LNCAP (cell line): ENCODE results near the gene HOXB4.

Experiments used
- TF ChIP-seq, protein P1 (sequence below): fragments of 450-650 bp; IDR thresholded peaks from 2 replicates; pipeline ENCODE4 v1.5.1; 2017; ENCODE audit warnings: mild to moderate bottlenecking

Gene HOXB4

DNA sequence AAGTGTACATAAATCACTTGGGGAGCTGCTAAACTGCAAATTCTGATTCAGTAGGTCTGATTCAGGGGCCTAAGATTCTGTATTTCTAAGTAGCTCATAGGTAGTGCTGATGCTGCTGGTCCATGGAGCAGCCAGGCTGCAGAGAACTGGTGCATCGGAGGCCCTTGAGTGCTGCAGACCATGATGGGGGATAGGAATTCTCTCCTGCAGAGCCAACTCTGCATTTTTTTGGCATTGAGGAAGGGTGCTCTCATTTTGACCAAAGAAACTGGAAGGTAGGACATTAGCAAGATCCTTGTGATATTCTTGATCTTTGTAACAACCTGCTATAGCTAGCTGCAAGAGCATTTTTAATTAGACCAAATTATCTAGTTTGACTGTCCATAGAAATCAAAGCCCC is 37.9 kb downstream of the HOXB4 start:
- TF ChIP-seq, protein P1, sequence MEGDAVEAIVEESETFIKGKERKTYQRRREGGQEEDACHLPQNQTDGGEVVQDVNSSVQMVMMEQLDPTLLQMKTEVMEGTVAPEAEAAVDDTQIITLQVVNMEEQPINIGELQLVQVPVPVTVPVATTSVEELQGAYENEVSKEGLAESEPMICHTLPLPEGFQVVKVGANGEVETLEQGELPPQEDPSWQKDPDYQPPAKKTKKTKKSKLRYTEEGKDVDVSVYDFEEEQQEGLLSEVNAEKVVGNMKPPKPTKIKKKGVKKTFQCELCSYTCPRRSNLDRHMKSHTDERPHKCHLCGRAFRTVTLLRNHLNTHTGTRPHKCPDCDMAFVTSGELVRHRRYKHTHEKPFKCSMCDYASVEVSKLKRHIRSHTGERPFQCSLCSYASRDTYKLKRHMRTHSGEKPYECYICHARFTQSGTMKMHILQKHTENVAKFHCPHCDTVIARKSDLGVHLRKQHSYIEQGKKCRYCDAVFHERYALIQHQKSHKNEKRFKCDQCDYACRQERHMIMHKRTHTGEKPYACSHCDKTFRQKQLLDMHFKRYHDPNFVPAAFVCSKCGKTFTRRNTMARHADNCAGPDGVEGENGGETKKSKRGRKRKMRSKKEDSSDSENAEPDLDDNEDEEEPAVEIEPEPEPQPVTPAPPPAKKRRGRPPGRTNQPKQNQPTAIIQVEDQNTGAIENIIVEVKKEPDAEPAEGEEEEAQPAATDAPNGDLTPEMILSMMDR, result no peak

DNA sequence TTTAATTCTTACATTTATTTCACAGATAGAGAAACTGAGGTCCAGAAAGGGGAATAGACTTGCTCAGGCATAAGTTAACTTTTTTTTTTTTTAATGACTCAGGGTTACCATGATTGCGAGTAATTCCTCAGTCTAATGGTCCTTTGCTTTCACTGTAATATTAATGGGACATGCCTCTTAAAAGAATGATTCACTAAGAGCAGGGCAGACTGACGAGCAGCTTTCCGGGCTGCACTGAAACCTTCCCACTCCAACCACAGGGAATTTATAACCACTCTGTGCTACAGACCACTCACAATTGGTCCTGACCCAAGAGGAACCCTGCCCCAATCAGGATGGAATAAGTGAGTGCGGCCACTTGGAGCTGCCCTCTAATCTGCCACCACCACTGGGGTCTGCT is 39.0 kb downstream of the HOXB4 start:
- TF ChIP-seq, protein P1, result no peak

DNA sequence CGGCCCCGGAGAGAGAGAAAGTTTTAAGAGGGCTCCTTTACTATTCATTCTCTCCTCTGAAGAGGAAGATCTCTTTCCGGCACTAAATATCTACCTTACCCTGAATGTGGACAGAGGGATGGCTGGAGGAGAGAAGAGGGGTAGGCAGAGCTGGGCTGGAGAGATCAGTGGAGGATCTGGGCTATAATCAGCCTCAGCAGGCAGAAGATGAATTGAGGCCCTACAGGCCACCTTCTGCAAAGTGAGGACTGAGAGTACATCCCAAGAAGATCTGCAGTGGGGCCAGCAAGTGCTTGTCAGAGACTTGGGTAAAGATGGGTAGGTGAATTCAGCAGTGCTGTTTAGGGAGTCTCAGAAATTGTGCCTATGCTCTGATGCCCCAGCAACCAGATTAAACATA is 40.8 kb downstream of the HOXB4 start:
- TF ChIP-seq, protein P1, result no peak

DNA sequence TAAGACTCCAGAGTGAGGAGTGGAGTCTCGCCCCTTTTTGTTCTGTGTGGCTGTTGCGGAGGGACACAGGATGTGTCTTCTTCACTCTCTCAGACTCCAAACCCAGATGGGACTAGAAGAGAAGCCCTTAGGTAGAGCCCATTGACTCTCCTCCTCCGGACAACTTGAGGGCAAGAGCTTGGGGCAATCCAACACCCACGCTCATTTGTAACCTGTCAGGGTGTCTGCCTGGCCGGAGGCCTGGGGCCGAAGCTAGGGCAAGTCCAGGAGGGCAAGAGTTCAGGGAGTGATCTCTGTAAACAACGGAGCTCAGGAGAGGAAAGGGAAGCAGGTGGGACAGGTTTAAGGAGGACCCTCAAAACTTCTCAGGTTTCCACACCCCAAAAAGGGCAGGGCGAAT is 45.9 kb downstream of the HOXB4 start:
- TF ChIP-seq, protein P1, result no peak

DNA sequence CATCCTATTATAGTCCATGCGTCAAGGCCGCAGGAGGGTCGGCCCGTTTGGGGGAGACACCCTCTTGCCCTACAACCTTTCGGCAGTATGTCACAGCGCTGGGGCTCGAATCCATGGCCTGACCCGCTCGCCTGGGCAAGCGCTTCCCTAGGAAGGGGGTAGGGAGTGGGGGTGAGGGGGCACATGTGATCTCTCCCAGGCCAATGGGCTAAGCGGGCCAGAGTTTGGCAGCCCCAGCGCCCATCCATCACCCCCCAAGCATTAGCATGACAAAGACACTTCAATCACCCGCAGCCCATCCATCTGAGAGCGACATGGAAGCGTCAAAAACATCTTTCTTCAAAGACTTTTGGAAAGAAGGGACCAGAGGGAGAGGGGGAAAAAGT is 47.3 kb downstream of the HOXB4 start, which contains the start of gene HOXB1:
Gene HOXB1, minus strand, starts transcription at position 125 of the 386 bp plus-strand sequence. Its CDS starts 107 bp downstream, at position 18.
- TF ChIP-seq, protein P1, result no peak

DNA sequence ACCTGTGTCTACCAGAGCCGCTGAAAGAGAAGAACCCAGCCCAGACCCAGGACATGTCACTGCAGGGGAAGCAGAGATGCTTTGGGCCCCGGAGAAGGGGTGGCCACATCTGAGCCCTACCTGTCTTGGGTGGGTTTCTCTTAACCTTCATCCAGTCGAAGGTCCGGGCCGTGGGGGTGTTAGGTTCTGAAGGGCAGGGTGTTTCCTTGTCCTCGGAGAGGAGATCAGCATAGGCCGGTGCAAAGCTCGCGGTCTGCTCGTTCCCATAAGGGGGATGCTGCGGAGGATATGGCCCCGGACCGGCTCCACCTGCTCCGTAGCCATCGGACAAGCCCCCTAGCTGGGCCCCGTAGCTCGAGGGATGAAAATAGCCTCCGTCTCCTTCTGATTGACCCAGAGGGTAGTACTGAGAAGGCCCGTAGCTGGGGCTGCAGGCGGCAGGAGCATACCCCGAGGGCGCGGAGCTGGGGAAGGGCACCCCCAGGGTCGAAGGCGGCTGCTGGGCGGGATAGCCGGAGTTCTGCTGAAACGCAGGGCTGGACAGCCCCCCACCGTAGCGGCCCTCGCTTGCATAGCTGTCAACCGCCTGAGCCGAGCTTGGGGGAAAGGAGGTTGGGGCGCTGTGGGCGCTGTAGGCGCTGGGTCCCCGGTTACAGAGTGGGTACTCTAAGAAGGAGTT is 47.8 kb downstream of the HOXB4 start:
- TF ChIP-seq, protein P1, result no peak

DNA sequence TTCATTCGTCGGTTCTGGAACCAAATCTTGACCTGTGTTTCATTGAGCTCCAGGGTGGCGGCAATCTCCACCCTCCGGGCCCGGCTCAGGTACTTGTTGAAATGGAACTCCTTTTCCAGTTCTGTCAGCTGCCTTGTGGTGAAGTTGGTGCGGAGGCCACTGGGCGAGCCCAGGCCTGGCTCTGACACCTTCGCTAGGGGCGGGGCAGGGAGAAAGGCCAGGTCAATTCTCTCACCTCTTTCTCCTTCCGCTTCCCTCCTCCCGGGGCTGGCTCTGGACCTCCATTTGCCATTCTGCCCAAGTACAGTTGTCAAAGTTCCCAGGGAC is 48.5 kb downstream of the HOXB4 start:
- TF ChIP-seq, protein P1, result no peak
